Stomach (tissue), 9 donors: ENCODE measurements around the gene TOR4A. TPM values are rescaled to one million over a fixed set of nuclear protein-coding genes. Genes with fewer than 3 reads are reported as not detected.
A peak's percentile ranks its signal among the peaks of the same experiment; 100 is the strongest.

Experiments used
- DNase-seq, 2 donors: peaks; one replicate each; pipeline versions ENCODE4 v3.0.0 to v3.0.0-alpha.2; 2013 to 2019
- H3K27ac ChIP-seq, 5 donors: fragments of 200-600 bp in 4 of 5; sonication (generic) in 4 of 5; one replicate each; pipeline ENCODE4 v1.5.1; 2013 to 2019; ENCODE audit warnings: mild to moderate bottlenecking in 1 of 5, moderate library complexity in 1 of 5
- H3K27me3 ChIP-seq, 3 donors: fragments of 200-600 bp; sonication (generic); one replicate each; pipeline ENCODE4 v1.5.1; 2017 to 2019; ENCODE audit warnings: mixed run types in 1 of 3
- H3K36me3 ChIP-seq, 4 donors: fragments of 200-600 bp; sonication (generic); 1 replicate in 3 of 4; 2 replicates in 1 of 4; pipeline ENCODE4 v1.5.1; 2016 to 2019
- H3K4me1 ChIP-seq, 4 donors: fragments of 200-600 bp; sonication (generic); one replicate each; pipeline ENCODE4 v1.5.1; 2016 to 2019
- H3K4me3 ChIP-seq, 4 donors: fragments of 200-600 bp; sonication (generic) in 3 of 4; one replicate each; pipeline ENCODE4 v1.5.1; 2016 to 2019; ENCODE audit warnings: mild to moderate bottlenecking in 1 of 4
- H3K9me3 ChIP-seq, 4 donors: fragments of 200-600 bp; sonication (generic); one replicate each; pipeline ENCODE4 v1.5.1; 2016 to 2019
- CTCF ChIP-seq, 7 experiments: fragments of 450-650 bp in 4 of 7; fragments of 200-600 bp in 3 of 7; sonication (generic) in 3 of 7; IDR thresholded peaks; one replicate each; pipeline ENCODE4 v1.5.1; 2016 to 2019; ENCODE audit warnings: antibody characterized with exemption in 7 of 7, control low read depth in 2 of 7, mild to moderate bottlenecking in 1 of 7
- EP300 ChIP-seq: sonication (generic); formaldehyde crosslinking; IDR thresholded peaks from one replicate; pipeline ENCODE4 v1.6.1; 2017; ENCODE audit warnings: antibody characterized with exemption
- POLR2A ChIP-seq, 4 donors: fragments of 450-650 bp; IDR thresholded peaks; one replicate each; pipeline ENCODE4 v1.6.1; 2016; ENCODE audit warnings: antibody characterized with exemption in 4 of 4, control low read depth in 2 of 4, mild to moderate bottlenecking in 1 of 4, moderate library complexity in 1 of 4
- POLR2AphosphoS5 ChIP-seq, 3 donors: sonication (generic); formaldehyde crosslinking; IDR thresholded peaks; one replicate each; pipeline ENCODE4 v1.6.1; 2016; ENCODE audit warnings: antibody characterized with exemption in 3 of 3
- WGBS, 5 donors: extraction: QIAGEN DNeasy Blood & Tissue Kit in 3 of 5; methylation state at CpG; one replicate each; pipeline versions ENCODE4 v1.1.5 to v1.1.7; 2013 to 2018; 5-methylcytosine and 5-hydroxymethylcytosine counted together
- intact Hi-C: fragments of 100-400 bp; cut with DNase I; formaldehyde crosslinking; loops from one replicate; pipeline ENCODE4 v1.15.1; 2023; ENCODE audit warnings: low total_unique reads
- polyA plus RNA-seq, 3 donors: library from polyadenylated mRNA; stranded (reverse); fragments of 200-250 nt; gene quantifications; one replicate each; pipeline ENCODE4 v1.2.3, GENCODE V29; 2013
- total RNA-seq, 5 donors: library from RNA; depleted of rRNA; stranded (reverse); fragments of >200 nt; gene quantifications; one replicate each; pipeline versions ENCODE4 v1.1.0 to v1.2.3, GENCODE V29; 2014 to 2016
- donor health status: healthy with polysubstance abuse.
- donor health status: Bipolar disorder and iron deficiency.
- donor health status: healthy.

Gene TOR4A
- total and polyA plus RNA-seq, 8 donors, result 5.9 to 180 (median 10.2) TPM

- H3K9me3 ChIP-seq, result no peaks in the 10 kb centered on the region
- 26 to 47% (median 41%) methylated on average over 10 to 40 of the region's 40 CpGs for WGBS, 5 donors
- H3K36me3 ChIP-seq, result no peaks in the 10 kb centered on the region
- H3K4me3 ChIP-seq, result no peak overlapping the region
- DNase-seq, result peak in 1 of 2 donors; percentile 29
- intact Hi-C loops, result loop anchor here (10.0 kb wide), 1 partner anchor 49 kb away; the partner anchor contains the start of genes ANAPC2 and SSNA1
- H3K4me1 ChIP-seq, result peaks cover 20 to 48% (median 44%) of the 10 kb centered on the region in 4 donors
- no peak for TF ChIP-seq CTCF (IDR thresholded peaks at IDR 0.05)
- no peak for TF ChIP-seq EP300
- TF ChIP-seq POLR2AphosphoS5 (IDR thresholded peaks at IDR 0.05), result no peak
- TF ChIP-seq POLR2A (IDR thresholded peaks at IDR 0.05), result no peak
- H3K27me3 ChIP-seq, result peaks cover 15 to 71% (median 64%) of the 10 kb centered on the region in 3 donors
- no peak overlapping the region for H3K27ac ChIP-seq
These were observed 43.4 kb upstream of the TOR4A start for GRCh38 chr9:137234055-137234697.

GRCh38 chr9:137234758-137235423 is 42.6 kb upstream of the TOR4A start:
- Histone ChIP-seq H3K4me3 (no peak overlapping the region), H3K27ac (no peak overlapping the region), H3K4me1 (peaks cover 23 to 55% (median 51%) of the 10 kb centered on the region in 4 donors), H3K36me3 (no peaks in the 10 kb centered on the region), H3K9me3 (no peaks in the 10 kb centered on the region), H3K27me3 (peaks cover 15 to 64% (median 56%) of the 10 kb centered on the region in 3 donors)
- DNase-seq, result no peak
- 72 to 82% (median 76%) methylated on average over 10 to 18 of the region's 18 CpGs for WGBS, 5 donors
- intact Hi-C loops, result loop anchor here (10.0 kb wide), 1 partner anchor 50 kb away; the partner anchor contains the start of genes ANAPC2 and SSNA1
- TF ChIP-seq CTCF (IDR thresholded peaks at IDR 0.05), result no peak
- no peak for TF ChIP-seq POLR2A (IDR thresholded peaks at IDR 0.05)

DNA sequence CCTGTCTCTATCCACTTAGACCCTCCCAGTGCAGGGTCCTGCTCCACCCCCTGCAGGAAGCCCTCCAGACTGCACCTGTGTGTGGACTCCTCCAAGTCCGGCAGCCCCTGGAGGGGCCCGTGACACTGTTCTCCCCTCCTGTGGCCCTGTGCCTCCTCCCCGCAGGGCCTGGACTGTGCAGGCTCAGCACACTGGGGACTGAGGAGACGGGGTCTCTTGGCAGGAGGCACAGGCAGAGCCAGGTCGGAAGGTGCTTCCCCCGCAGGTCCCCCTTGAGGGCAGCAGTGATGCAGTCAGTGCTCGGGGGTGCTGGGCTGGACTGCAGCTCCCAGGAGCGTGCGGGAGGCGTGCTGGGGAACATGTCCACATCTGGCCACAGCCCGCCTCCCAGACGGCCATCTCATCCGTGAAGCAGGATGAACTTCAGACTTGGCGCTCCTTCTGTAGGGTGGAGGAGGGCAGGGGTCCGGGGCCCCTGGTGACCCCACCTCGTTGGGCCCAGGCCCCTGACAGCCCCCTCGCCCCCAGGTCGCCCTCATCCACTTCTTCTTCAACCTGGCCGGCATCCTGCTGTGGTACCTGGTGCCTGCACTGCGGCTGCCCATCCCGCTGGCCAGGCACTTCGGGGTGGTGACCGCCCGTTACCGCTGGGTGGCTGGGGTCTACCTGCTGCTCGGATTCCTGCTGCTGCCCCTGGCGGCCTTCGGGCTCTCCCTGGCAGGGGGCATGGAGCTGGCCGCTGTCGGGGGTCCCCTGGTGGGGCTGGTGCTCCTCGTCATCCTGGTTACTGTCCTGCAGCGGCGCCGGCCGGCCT is 41.9 kb upstream of the TOR4A start:
- intact Hi-C loops, result loop anchor here (10.0 kb wide), 1 partner anchor 51 kb away; the partner anchor contains the start of genes ANAPC2 and SSNA1
- 51 to 63% (median 57%) methylated on average over 25 to 35 of the region's 35 CpGs for WGBS, 5 donors

More for the DNA sequence above, 41.9 kb upstream of the TOR4A start:
- TF ChIP-seq CTCF (IDR thresholded peaks at IDR 0.05), result no peak
- no peak for TF ChIP-seq POLR2A (IDR thresholded peaks at IDR 0.05)
- no peak for TF ChIP-seq EP300
- TF ChIP-seq POLR2AphosphoS5 (IDR thresholded peaks at IDR 0.05), result no peak
- Histone ChIP-seq H3K27me3 (peaks cover 15 to 56% (median 49%) of the 10 kb centered on the region in 3 donors), H3K4me3 (peak overlapping the region in 3 of 4 donors; percentile 14 to 38 (median 34)), H3K27ac (peak overlapping the region in 1 of 5 donors; percentile 8), H3K4me1 (peaks cover 27 to 60% (median 57%) of the 10 kb centered on the region in 4 donors), H3K36me3 (no peaks in the 10 kb centered on the region), H3K9me3 (no peaks in the 10 kb centered on the region)
- DNase-seq, result peak in 1 of 2 donors; percentile 45
